Right lung (tissue), 10 donors: Measurements from ENCODE around the gene HAUS8. TPM values are rescaled to one million over a fixed set of nuclear protein-coding genes. Genes with fewer than 3 reads are reported as not detected.
"Not testable (repeated sequence)": the region's sequence is repeated elsewhere in the genome, so short reads cannot be mapped to it uniquely, and the experiment has no call there.

Source experiments
- DNase-seq, 2 donors: peaks; one replicate each; pipeline ENCODE4 v3.0.0-alpha.2; 2013
- long read RNA-seq, 8 donors: transcript quantifications; one replicate each; lab custom pipeline, GENCODE V29; 2026
- polyA plus RNA-seq, 5 donors: library from polyadenylated mRNA; unstranded; fragments of 120-200 nt; gene quantifications; one replicate each; pipeline versions ENCODE4 v1.2.1 to v1.2.3, GENCODE V29; 2013; ENCODE audit warnings: inconsistent platforms in 1 of 5, low replicate concordance in 1 of 5; ENCODE audit not compliant: insufficient read length in 5 of 5, insufficient read depth in 1 of 5

The HAUS8 gene
- polyA plus RNA-seq = 10 to 100 TPM; 11.1 to 16.7 (median 13.4) TPM
- long read RNA-seq, donor 1, partial matches to known transcripts = 0 of 4 reads
- long read RNA-seq, donor 1, other reads (novel, unspliced or antisense) = 0 of 4 reads
- long read RNA-seq, donor 2, partial matches to known transcripts = 0 of 4 reads
- long read RNA-seq, donor 2, other reads (novel, unspliced or antisense) = 0 of 4 reads
- long read RNA-seq, donor 3, partial matches to known transcripts = 0 of 5 reads
- long read RNA-seq, donor 3, other reads (novel, unspliced or antisense) = 0 of 5 reads
- long read RNA-seq, donor 4, partial matches to known transcripts = 0 of 1 reads
- long read RNA-seq, donor 4, other reads (novel, unspliced or antisense) = 0 of 1 reads
- long read RNA-seq, donor 5, transcript HAUS8-201 (11 exons, 1,568 nt) = minor isoform, 5 of 13 reads
- long read RNA-seq, donor 5, transcript HAUS8-206 (2 exons, 675 nt) = major isoform, 6 of 13 reads
- long read RNA-seq, donor 5, partial matches to known transcripts = 0 of 13 reads
- long read RNA-seq, donor 5, other reads (novel, unspliced or antisense) = 0 of 13 reads
- long read RNA-seq, donor 6, transcript HAUS8-201 (11 exons, 1,568 nt) = major isoform, 5 of 9 reads
- long read RNA-seq, donor 6, partial matches to known transcripts = 0 of 9 reads
- long read RNA-seq, donor 6, other reads (novel, unspliced or antisense) = 0 of 9 reads
- long read RNA-seq, donor 7, partial matches to known transcripts = 0 of 4 reads
- long read RNA-seq, donor 7, other reads (novel, unspliced or antisense) = 0 of 4 reads
- long read RNA-seq, donor 8, partial matches to known transcripts = 0 of 4 reads
- long read RNA-seq, donor 8, other reads (novel, unspliced or antisense) = 0 of 4 reads

GRCh38 chr19:17075035-17075863, at the start of gene HAUS8, which contains the start of gene MYO9B:
Gene HAUS8, minus strand, starts transcription at chr19:17075452. Its CDS starts 30 bp downstream, at chr19:17075422.
Gene MYO9B, plus strand, starts transcription at chr19:17075777. Its CDS starts 25,941 bp downstream, at chr19:17101718.
- DNase-seq = peak; percentile 100

GRCh38 chr19:17124025-17124424, 48.8 kb upstream of the HAUS8 start:
- DNase-seq = no peak

GRCh38 chr19:17123041-17123440, 47.8 kb upstream of the HAUS8 start:
- no peak for DNase-seq

GRCh38 chr19:17121736-17122293, 46.6 kb upstream of the HAUS8 start:
- DNase-seq = no peak

- no peak for DNase-seq
Measured at GRCh38 chr19:17118957-17119356, 43.7 kb upstream of the HAUS8 start.

- no peak for DNase-seq
Measured at GRCh38 chr19:17116996-17117702, 41.9 kb upstream of the HAUS8 start.

- DNase-seq = no peak
Measured at GRCh38 chr19:17114414-17114831, 39.2 kb upstream of the HAUS8 start.

GRCh38 chr19:17113127-17113785, 38.0 kb upstream of the HAUS8 start:
- DNase-seq = no peak

GRCh38 chr19:17112700-17113099, 37.4 kb upstream of the HAUS8 start:
- no peak for DNase-seq

GRCh38 chr19:17112271-17112670, 37.0 kb upstream of the HAUS8 start:
- DNase-seq = no peak

- no peak for DNase-seq
Measured at GRCh38 chr19:17111766-17112165, 36.5 kb upstream of the HAUS8 start.

- no peak for DNase-seq
Measured at GRCh38 chr19:17110599-17110966, 35.3 kb upstream of the HAUS8 start.

- DNase-seq = no peak
Measured at GRCh38 chr19:17109962-17110598, 34.8 kb upstream of the HAUS8 start.

GRCh38 chr19:17109300-17109699, 34.0 kb upstream of the HAUS8 start:
- no peak for DNase-seq

GRCh38 chr19:17108453-17108784, 33.2 kb upstream of the HAUS8 start:
- no peak for DNase-seq

- no peak for DNase-seq
Measured at GRCh38 chr19:17107546-17108452, 32.5 kb upstream of the HAUS8 start.

- not testable (repeated sequence) for DNase-seq
Measured at GRCh38 chr19:17106964-17107363, 31.7 kb upstream of the HAUS8 start.

- DNase-seq = no peak
Measured at GRCh38 chr19:17105556-17105955, 30.3 kb upstream of the HAUS8 start.

- DNase-seq = no peak
Measured at GRCh38 chr19:17104679-17105078, 29.4 kb upstream of the HAUS8 start.
